ENCODE measurements around the gene NOL12. TPM values are rescaled to one million over a fixed set of nuclear protein-coding genes. Genes with fewer than 3 reads are reported as not detected.

NOL12 gene
- total RNA-seq, 1 experiment from 2014 or later, result 32.7 TPM

DNA sequence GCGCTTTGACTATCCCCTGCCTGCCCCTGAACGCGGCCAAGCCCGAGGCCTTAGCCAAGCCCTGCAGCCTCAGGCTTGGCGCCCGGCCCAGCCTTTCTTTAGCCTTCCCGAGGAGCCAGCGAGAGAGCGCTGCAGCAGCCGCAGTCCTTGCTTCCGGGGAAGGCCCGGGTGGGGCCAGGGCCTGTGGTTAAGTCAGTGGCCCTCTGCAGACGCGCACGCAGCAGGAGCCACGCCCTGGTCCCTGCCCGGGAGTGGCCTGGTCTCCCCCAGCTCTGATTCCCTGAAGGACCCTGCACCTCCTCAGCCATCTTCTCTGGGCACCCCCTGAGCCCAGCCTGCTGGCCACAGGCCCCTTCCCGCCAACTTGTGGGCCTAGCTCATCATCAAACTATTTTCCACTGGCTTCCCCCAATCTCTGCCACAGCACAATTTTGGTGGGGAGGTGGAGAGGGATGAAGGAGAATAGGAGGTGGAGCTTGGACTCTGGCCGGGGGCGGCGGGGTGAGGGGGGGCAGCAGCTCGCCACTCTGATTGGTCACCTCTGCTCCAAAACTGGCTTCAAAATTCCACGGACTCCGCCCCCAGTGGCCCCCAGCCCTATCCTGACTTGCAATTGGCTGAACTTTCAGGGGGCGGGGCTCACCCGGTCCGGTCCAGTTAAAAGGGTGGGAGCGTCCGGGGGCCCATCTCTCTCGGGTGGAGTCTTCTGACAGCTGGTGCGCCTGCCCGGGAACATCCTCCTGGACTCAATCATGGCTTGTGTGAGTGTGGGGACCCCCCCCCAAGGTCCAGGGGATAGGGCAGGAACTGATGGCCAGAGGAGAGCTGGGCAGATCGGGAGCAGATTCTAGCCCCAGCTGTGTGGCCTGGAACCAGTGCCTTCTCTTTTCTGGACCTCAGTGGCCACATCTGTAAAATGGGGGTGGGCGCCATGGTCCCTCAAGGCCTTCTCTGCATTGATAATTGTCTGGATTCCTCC is 10.9 kb upstream of the NOL12 start, which contains the start of gene LGALS1:
LGALS1 (plus strand) TSS at position 686 of the 979 bp plus-strand sequence; CDS start at position 753, 67 bp downstream.
- Histone ChIP-seq H3K4me3 (ENCODE audit: low read depth in 2 of 2, low read length in 2 of 2) (peak within 1 kb of the TSS; percentile 70 to 84), H3K27me3 (ENCODE audit: control insufficient read depth, insufficient read depth, low read length) (no peaks in the 10 kb centered on the region), H3K9me3 (ENCODE audit: control insufficient read depth, insufficient read depth, low read depth, low read length) (no peaks in the 10 kb centered on the region), H3K4me1 (ENCODE audit: control insufficient read depth, insufficient read depth, low read length) (peaks cover 21% of the 10 kb centered on the region), H3K36me3 (ENCODE audit: control insufficient read depth, insufficient read depth, low read length) (no peaks in the 10 kb centered on the region), H3K27ac (ENCODE audit: low read length) (peak within 1 kb of the TSS; percentile 87)
- peak; percentile 86 for ATAC-seq
- ChIA-PET POLR2A (interaction anchor here (0.6 to 1.5 kb wide), 4 partner anchors 15 to 126 kb away, joined by 4 to 12 read pairs (median 8); no protein-coding TSS in a partner anchor), CTCF (interaction anchor here (1.6 kb wide), 1 partner anchor 32 kb away, joined by 8 read pairs; no protein-coding TSS in a partner anchor)
- intact Hi-C loops (cut with micrococcal nuclease; ENCODE audit: unreplicated experiment) (no loop called here), in situ Hi-C loops (cut with HindIII; ENCODE audit: low pct_unique_long_range_greater_than_20kb, low sequenced_read_pairs) (no loop called here)
- DNase-seq (ENCODE audit: low read depth, low spot score), result peak; percentile 69
- peak; percentile 86 for TF ChIP-seq POLR2AphosphoS5 (IDR thresholded peaks at IDR 0.05; ENCODE audit: low read depth, low read length)
- TF ChIP-seq, protein P1, sequence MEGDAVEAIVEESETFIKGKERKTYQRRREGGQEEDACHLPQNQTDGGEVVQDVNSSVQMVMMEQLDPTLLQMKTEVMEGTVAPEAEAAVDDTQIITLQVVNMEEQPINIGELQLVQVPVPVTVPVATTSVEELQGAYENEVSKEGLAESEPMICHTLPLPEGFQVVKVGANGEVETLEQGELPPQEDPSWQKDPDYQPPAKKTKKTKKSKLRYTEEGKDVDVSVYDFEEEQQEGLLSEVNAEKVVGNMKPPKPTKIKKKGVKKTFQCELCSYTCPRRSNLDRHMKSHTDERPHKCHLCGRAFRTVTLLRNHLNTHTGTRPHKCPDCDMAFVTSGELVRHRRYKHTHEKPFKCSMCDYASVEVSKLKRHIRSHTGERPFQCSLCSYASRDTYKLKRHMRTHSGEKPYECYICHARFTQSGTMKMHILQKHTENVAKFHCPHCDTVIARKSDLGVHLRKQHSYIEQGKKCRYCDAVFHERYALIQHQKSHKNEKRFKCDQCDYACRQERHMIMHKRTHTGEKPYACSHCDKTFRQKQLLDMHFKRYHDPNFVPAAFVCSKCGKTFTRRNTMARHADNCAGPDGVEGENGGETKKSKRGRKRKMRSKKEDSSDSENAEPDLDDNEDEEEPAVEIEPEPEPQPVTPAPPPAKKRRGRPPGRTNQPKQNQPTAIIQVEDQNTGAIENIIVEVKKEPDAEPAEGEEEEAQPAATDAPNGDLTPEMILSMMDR (IDR thresholded peaks at IDR 0.05), result no peak
- BruUV-seq (replicated peaks), result no TSS peak

DNA sequence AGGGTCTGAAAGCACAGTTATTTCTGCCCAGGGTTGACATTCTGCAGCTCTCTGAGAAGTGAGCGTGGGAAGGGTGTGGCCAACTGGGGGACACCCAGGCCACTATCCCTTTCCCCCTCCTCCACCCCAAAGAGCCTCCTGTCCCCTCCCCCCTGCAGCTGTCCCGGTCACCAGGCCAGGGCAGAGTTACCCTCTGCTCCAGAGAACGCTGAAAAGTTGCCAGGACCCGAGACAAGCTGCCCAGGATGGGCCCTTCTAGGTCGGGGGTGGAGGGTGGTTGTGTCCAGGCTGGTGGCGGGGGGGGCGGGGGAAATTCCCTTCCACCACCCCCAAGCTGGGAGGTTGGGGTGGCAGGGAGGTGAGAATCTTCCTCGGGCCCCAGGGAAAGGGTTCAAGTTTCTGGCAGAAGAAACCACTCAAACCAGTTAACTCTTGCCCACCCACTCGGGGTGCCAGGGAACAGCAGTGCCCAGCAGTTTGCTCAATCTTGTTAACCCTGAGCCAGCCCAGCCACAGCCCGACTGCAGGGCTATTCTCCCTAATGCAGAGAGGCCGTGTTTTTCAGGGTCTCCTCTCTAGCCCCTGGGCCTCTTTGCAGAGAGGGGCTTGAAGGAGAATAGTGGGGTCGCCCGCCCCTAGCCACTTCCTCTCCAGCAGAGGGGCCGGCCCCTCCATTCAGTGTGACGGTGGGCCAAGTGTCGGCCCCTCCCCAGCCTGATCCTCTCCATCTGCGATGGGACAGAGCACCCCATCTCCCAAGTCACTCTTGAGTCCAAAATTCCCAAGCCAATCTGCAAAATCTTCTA is 10.0 kb upstream of the NOL12 start:
- no peak; the same call in none of the 2 replicates for TF ChIP-seq POLR2AphosphoS5 (IDR thresholded peaks at IDR 0.05; ENCODE audit: low read depth, low read length)
- TF ChIP-seq SIN3A (IDR thresholded peaks at IDR 0.05; ENCODE audit: borderline replicate concordance, insufficient read depth, low read depth, low read length), result 0 out of 2 replicates have a peak, but pooled peaks have one; percentile 25
- TF ChIP-seq, protein P1 (IDR thresholded peaks at IDR 0.05), result no peak
- no peak for TF ChIP-seq TCF7L2 (IDR thresholded peaks at IDR 0.05; ENCODE audit: low read depth, low read length)
- TF ChIP-seq, protein P2, sequence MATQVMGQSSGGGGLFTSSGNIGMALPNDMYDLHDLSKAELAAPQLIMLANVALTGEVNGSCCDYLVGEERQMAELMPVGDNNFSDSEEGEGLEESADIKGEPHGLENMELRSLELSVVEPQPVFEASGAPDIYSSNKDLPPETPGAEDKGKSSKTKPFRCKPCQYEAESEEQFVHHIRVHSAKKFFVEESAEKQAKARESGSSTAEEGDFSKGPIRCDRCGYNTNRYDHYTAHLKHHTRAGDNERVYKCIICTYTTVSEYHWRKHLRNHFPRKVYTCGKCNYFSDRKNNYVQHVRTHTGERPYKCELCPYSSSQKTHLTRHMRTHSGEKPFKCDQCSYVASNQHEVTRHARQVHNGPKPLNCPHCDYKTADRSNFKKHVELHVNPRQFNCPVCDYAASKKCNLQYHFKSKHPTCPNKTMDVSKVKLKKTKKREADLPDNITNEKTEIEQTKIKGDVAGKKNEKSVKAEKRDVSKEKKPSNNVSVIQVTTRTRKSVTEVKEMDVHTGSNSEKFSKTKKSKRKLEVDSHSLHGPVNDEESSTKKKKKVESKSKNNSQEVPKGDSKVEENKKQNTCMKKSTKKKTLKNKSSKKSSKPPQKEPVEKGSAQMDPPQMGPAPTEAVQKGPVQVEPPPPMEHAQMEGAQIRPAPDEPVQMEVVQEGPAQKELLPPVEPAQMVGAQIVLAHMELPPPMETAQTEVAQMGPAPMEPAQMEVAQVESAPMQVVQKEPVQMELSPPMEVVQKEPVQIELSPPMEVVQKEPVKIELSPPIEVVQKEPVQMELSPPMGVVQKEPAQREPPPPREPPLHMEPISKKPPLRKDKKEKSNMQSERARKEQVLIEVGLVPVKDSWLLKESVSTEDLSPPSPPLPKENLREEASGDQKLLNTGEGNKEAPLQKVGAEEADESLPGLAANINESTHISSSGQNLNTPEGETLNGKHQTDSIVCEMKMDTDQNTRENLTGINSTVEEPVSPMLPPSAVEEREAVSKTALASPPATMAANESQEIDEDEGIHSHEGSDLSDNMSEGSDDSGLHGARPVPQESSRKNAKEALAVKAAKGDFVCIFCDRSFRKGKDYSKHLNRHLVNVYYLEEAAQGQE (IDR thresholded peaks at IDR 0.05; ENCODE audit: insufficient read depth in 1 of 2, low read depth in 2 of 2, low read length in 1 of 2), result no peak
- Histone ChIP-seq H3K27ac (ENCODE audit: low read length) (peak overlapping the region; percentile 85), H3K4me3 (ENCODE audit: low read depth in 2 of 2, low read length in 2 of 2) (peak overlapping the region; percentile 70 to 84), H3K36me3 (ENCODE audit: control insufficient read depth, insufficient read depth, low read length) (no peaks in the 10 kb centered on the region), H3K9me3 (ENCODE audit: control insufficient read depth, insufficient read depth, low read depth, low read length) (no peaks in the 10 kb centered on the region), H3K4me1 (ENCODE audit: control insufficient read depth, insufficient read depth, low read length) (peaks cover 28% of the 10 kb centered on the region), H3K27me3 (ENCODE audit: control insufficient read depth, insufficient read depth, low read length) (no peaks in the 10 kb centered on the region)
- in situ Hi-C loops (cut with HindIII; ENCODE audit: low pct_unique_long_range_greater_than_20kb, low sequenced_read_pairs), result no loop called here
- ATAC-seq (peak; percentile 24), DNase-seq (ENCODE audit: low read depth, low spot score) (no peak)
- TSS peak; percentile 85 for BruUV-seq (replicated peaks)
- POLR2A ChIA-PET, result interaction anchor here (0.6 to 1.5 kb wide), 3 partner anchors 15 to 125 kb away, joined by 4 to 12 read pairs (median 7); no protein-coding TSS in a partner anchor
- CTCF ChIA-PET, result interaction anchor here (1.6 kb wide), 1 partner anchor 33 kb away, joined by 8 read pairs; no protein-coding TSS in a partner anchor
- intact Hi-C loops (cut with micrococcal nuclease; ENCODE audit: unreplicated experiment), result no loop called here

All from Panc1 (cell line).